HepG2 (cell line): ENCODE data around the gene BCL2L13.

ENCODE experiments used
- EP300 ChIP-seq, 3 experiments: sonication (generic) in 1 of 3; formaldehyde crosslinking in 1 of 3; IDR thresholded peaks; 2 replicates each; pipeline versions ENCODE4 v1.5.1 to v1.6.1; 2011 to 2020; ENCODE audit warnings: low read depth in 2 of 3, low read length in 2 of 3, borderline replicate concordance in 1 of 3, improper control_type of control experiment in 1 of 3, mild to moderate bottlenecking in 1 of 3, missing genetic modification reagents in 1 of 3, moderate library complexity in 1 of 3
- EZH2 ChIP-seq: conservative IDR thresholded peaks from 2 replicates; pipeline ENCODE4 v1.6.1; 2012; ENCODE audit warnings: mild to moderate bottlenecking, low read depth, low read length, moderate library complexity
- GATAD1 ChIP-seq: IDR thresholded peaks from 2 replicates; pipeline ENCODE4 v1.6.1; 2016; ENCODE audit warnings: missing genetic modification reagents, missing compliant biosample characterization
- KMT2B ChIP-seq: IDR thresholded peaks from 2 replicates; pipeline ENCODE4 v1.6.1; 2016; ENCODE audit warnings: missing genetic modification reagents, missing compliant biosample characterization
- SIN3A ChIP-seq: IDR thresholded peaks from 2 replicates; pipeline ENCODE4 v1.6.1; 2011; ENCODE audit warnings: low read depth, mild to moderate bottlenecking, control low read depth, low read length, borderline replicate concordance
- YY1 ChIP-seq: IDR thresholded peaks from 2 replicates; pipeline ENCODE4 v1.6.1; 2011; ENCODE audit warnings: low read length, low read depth, moderate library complexity, mild to moderate bottlenecking; ENCODE audit not compliant: insufficient read depth, insufficient replicate concordance
- ZNF124 ChIP-seq: sonication (generic); formaldehyde crosslinking; IDR thresholded peaks from 2 replicates; pipeline ENCODE4 v1.4.0; 2020; ENCODE audit warnings: missing genetic modification reagents
- TF ChIP-seq, protein P1 (sequence below): sonication (generic); formaldehyde crosslinking; IDR thresholded peaks from 2 replicates; pipeline ENCODE4 v1.4.0; 2020; ENCODE audit warnings: missing genetic modification reagents
- TF ChIP-seq, protein P2 (sequence below): sonication (generic); formaldehyde crosslinking; IDR thresholded peaks from 2 replicates; pipeline ENCODE4 v1.4.0; 2020; ENCODE audit warnings: missing genetic modification reagents
- TF ChIP-seq, protein P3 (sequence below): sonication (generic); formaldehyde crosslinking; IDR thresholded peaks from 2 replicates; pipeline ENCODE4 v1.5.0; 2020; ENCODE audit warnings: mild to moderate bottlenecking, missing genetic modification reagents, moderate library complexity
- TF ChIP-seq, protein P4 (sequence below): sonication (generic); formaldehyde crosslinking; IDR thresholded peaks from 2 replicates; pipeline ENCODE4 v1.8.0; 2022; ENCODE audit warnings: mild to moderate bottlenecking, missing genetic modification reagents, moderate library complexity
- TF ChIP-seq, protein P5 (sequence below): sonication (generic); formaldehyde crosslinking; conservative IDR thresholded peaks from 2 replicates; pipeline ENCODE4 v1.4.0; 2020; ENCODE audit warnings: missing genetic modification reagents
- TF ChIP-seq, protein P6 (sequence below): sonication (generic); formaldehyde crosslinking; IDR thresholded peaks from 2 replicates; pipeline ENCODE4 v1.4.0; 2020; ENCODE audit warnings: missing genetic modification reagents

DNA sequence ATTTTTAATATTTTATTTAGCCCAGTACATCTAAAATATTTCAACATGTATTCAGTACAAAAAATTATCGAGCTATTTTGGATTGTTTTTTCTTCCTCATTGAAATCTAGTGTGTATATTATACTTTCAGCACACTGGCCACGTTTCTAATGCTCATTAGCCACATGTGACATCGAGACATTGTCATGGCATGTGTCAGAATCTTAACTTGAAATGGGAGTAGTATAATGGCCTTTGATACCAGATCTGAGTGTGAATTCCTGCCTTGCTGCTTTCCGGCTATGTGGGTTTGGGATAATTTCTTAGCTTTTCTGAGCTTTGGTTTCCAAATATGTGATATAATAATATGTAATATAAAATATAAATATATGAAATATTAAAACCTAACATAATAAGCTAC is 54.3 kb downstream of the BCL2L13 start:
- TF ChIP-seq KMT2B (CRISPR knock-in tag), result no peak
- TF ChIP-seq, protein P1, sequence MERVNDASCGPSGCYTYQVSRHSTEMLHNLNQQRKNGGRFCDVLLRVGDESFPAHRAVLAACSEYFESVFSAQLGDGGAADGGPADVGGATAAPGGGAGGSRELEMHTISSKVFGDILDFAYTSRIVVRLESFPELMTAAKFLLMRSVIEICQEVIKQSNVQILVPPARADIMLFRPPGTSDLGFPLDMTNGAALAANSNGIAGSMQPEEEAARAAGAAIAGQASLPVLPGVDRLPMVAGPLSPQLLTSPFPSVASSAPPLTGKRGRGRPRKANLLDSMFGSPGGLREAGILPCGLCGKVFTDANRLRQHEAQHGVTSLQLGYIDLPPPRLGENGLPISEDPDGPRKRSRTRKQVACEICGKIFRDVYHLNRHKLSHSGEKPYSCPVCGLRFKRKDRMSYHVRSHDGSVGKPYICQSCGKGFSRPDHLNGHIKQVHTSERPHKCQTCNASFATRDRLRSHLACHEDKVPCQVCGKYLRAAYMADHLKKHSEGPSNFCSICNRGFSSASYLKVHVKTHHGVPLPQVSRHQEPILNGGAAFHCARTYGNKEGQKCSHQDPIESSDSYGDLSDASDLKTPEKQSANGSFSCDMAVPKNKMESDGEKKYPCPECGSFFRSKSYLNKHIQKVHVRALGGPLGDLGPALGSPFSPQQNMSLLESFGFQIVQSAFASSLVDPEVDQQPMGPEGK (CRISPR knock-in tag), result no peak
- no peak for TF ChIP-seq ZNF124 (CRISPR knock-in tag)
- TF ChIP-seq, protein P2, sequence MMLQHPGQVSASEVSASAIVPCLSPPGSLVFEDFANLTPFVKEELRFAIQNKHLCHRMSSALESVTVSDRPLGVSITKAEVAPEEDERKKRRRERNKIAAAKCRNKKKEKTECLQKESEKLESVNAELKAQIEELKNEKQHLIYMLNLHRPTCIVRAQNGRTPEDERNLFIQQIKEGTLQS (CRISPR knock-in tag), result no peak
- TF ChIP-seq YY1, result no peak
- TF ChIP-seq SIN3A, result no peak
- no peak for TF ChIP-seq EP300 (IDR thresholded peaks at IDR 0.05; ENCODE audit: low read depth in 2 of 2, low read length in 2 of 2)
- no peak for TF ChIP-seq EP300 (CRISPR knock-in tag; IDR thresholded peaks at IDR 0.05; ENCODE audit: borderline replicate concordance)
- TF ChIP-seq, protein P3, sequence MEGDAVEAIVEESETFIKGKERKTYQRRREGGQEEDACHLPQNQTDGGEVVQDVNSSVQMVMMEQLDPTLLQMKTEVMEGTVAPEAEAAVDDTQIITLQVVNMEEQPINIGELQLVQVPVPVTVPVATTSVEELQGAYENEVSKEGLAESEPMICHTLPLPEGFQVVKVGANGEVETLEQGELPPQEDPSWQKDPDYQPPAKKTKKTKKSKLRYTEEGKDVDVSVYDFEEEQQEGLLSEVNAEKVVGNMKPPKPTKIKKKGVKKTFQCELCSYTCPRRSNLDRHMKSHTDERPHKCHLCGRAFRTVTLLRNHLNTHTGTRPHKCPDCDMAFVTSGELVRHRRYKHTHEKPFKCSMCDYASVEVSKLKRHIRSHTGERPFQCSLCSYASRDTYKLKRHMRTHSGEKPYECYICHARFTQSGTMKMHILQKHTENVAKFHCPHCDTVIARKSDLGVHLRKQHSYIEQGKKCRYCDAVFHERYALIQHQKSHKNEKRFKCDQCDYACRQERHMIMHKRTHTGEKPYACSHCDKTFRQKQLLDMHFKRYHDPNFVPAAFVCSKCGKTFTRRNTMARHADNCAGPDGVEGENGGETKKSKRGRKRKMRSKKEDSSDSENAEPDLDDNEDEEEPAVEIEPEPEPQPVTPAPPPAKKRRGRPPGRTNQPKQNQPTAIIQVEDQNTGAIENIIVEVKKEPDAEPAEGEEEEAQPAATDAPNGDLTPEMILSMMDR (CRISPR knock-in tag), result no peak
- TF ChIP-seq, protein P4, sequence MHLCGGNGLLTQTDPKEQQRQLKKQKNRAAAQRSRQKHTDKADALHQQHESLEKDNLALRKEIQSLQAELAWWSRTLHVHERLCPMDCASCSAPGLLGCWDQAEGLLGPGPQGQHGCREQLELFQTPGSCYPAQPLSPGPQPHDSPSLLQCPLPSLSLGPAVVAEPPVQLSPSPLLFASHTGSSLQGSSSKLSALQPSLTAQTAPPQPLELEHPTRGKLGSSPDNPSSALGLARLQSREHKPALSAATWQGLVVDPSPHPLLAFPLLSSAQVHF (CRISPR knock-in tag), result no peak
- TF ChIP-seq, protein P5, sequence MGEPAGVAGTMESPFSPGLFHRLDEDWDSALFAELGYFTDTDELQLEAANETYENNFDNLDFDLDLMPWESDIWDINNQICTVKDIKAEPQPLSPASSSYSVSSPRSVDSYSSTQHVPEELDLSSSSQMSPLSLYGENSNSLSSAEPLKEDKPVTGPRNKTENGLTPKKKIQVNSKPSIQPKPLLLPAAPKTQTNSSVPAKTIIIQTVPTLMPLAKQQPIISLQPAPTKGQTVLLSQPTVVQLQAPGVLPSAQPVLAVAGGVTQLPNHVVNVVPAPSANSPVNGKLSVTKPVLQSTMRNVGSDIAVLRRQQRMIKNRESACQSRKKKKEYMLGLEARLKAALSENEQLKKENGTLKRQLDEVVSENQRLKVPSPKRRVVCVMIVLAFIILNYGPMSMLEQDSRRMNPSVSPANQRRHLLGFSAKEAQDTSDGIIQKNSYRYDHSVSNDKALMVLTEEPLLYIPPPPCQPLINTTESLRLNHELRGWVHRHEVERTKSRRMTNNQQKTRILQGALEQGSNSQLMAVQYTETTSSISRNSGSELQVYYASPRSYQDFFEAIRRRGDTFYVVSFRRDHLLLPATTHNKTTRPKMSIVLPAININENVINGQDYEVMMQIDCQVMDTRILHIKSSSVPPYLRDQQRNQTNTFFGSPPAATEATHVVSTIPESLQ (CRISPR knock-in tag), result no peak
- TF ChIP-seq EZH2, result no peak
- TF ChIP-seq, protein P6, sequence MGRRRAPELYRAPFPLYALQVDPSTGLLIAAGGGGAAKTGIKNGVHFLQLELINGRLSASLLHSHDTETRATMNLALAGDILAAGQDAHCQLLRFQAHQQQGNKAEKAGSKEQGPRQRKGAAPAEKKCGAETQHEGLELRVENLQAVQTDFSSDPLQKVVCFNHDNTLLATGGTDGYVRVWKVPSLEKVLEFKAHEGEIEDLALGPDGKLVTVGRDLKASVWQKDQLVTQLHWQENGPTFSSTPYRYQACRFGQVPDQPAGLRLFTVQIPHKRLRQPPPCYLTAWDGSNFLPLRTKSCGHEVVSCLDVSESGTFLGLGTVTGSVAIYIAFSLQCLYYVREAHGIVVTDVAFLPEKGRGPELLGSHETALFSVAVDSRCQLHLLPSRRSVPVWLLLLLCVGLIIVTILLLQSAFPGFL (CRISPR knock-in tag), result no peak
- TF ChIP-seq GATAD1 (CRISPR knock-in tag), result no peak
